ENCODE results near the gene L3MBTL4.

The L3MBTL4 gene

DNA sequence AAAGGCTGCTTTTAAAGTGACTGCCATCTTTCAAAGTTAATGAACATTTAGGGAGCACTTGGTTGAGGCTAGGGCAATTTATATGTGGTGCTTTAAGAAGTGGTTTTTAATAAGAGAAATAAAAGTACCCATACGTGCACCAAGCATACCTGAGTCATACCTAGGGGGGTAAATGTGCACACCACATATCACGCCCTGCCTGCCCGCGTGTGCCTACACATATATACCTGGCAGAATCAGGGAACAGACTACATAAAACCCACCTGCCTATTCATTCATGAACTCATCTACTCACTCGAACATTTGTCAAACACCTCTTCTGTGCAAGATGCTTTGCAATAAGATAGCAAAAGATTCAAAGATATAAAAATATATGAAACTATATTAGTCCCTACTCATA is 450.1 kb downstream of the L3MBTL4 start:
- H3K4me3 ChIP-seq (ENCODE audit: low read depth, low read length): no peak overlapping the region
- no peak for TF ChIP-seq CTCF (IDR thresholded peaks at IDR 0.05; ENCODE audit: control insufficient read depth, extremely low read depth, insufficient read depth)
- DNase-seq (ENCODE audit: low read depth): no peak

DNA sequence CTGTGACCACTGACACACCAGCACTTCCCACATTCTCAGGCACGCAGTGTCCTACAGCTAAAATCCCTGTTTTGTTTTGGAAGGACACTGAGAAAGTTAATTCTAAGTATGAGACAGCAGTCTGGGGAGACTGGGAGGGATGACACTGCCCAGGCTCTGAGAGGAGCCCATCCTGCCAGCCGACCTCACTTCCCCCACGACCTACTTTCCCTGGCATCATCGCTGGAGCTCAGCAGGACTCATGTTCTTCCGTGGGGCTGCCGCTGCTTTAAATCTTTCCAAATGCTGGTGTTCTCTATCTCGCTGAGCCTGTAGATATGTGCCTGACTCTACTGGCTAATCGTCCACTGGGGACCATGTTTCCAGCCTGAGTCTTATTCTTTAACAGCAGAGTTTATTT is 450.6 kb downstream of the L3MBTL4 start:
- no peak overlapping the region for H3K4me3 ChIP-seq (ENCODE audit: low read depth, low read length)
- TF ChIP-seq CTCF (IDR thresholded peaks at IDR 0.05; ENCODE audit: control insufficient read depth, extremely low read depth, insufficient read depth): no peak
- DNase-seq (ENCODE audit: low read depth): no peak

DNA sequence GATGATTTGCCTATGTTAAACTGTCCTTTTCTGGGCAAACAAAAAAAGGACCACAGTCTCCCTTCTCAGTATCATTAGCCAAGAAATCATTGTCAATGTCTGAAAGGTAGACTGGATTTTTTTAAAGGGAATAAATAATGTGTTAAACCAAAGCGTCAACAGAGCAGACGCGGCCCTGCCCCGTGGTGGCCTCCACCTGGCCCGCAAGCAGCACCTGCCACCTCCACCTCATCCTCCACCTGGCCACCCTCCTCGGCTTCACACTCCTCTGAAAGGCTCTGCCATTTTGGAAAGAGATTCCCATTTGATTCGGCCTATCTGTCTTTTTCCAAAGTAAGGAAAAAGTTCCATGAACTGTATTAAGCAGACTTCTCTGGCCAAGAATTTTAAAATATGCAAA is 451.4 kb downstream of the L3MBTL4 start:
- TF ChIP-seq CTCF (IDR thresholded peaks at IDR 0.05; ENCODE audit: control insufficient read depth, extremely low read depth, insufficient read depth): no peak
- DNase-seq (ENCODE audit: low read depth): no peak
- no peak overlapping the region for H3K4me3 ChIP-seq (ENCODE audit: low read depth, low read length)

DNA sequence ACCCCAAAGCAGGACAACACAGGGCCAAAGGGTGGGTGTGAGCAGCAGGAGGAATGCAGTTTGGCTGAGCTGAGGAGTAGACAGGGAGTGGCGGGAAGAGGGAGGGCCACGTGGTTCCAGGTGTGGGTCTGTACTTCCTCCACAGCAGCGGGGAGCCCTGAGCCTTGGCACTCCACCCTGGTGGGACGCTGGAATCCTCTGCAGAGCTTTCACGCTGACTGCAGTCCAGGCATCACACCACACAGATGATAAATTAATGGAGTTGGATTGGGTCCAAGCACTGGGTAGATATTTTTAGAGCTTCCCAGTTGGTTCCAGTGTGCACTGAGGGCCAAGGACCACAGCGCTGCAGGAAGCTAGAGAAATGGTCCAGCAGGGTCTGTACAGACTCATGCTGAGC is 452.3 kb downstream of the L3MBTL4 start:
- no peak for TF ChIP-seq CTCF (IDR thresholded peaks at IDR 0.05; ENCODE audit: control insufficient read depth, extremely low read depth, insufficient read depth)
- no peak for DNase-seq (ENCODE audit: low read depth)
- H3K4me3 ChIP-seq (ENCODE audit: low read depth, low read length): no peak overlapping the region

- no peak for DNase-seq (ENCODE audit: low read depth)
- TF ChIP-seq CTCF (IDR thresholded peaks at IDR 0.05; ENCODE audit: control insufficient read depth, extremely low read depth, insufficient read depth): no peak
- no peak overlapping the region for H3K4me3 ChIP-seq (ENCODE audit: low read depth, low read length)
Measured at GRCh38 chr18:5961828-5962150, 452.9 kb downstream of the L3MBTL4 start.

DNA sequence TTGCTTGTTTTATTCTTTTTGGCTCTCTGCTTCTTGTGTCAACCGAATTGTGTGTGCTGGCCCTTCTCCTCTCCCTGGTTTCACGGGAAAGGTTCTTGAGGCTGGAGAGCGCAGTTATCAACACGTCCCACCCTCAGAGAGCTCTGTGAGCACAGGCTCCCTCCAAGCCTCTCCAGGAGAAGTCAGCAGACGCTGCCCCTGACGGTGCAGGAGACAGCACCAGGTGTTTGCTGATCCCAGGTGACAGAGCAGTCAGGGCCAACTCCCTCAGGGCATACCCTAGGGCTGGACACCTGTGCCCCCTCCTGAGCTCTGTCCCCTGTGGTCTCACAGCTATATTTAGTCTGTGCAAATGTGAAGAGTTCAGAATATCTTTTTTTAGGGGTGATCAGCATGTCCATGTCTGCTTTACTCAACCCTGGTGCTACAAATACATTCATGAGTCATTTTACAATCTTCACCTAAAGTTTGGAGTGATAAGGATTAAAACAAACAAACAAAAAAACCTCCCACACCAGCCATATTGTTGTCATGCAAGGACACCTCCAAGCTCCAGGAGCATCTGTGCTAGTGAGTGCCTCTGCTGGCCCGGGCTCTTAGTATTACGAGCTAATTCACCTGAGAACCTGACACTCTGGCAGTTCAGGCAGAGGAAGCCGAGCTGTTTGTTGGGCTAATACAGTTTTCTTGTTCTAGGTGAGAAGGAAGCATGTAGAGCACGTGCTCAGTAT is 453.4 kb downstream of the L3MBTL4 start:
- no peak for TF ChIP-seq CTCF (IDR thresholded peaks at IDR 0.05; ENCODE audit: control insufficient read depth, extremely low read depth, insufficient read depth)
- no peak overlapping the region for H3K4me3 ChIP-seq (ENCODE audit: low read depth, low read length)
- peak; percentile 15 for DNase-seq (ENCODE audit: low read depth)

GRCh38 chr18:5958822-5959221 is 455.9 kb downstream of the L3MBTL4 start:
- TF ChIP-seq CTCF (IDR thresholded peaks at IDR 0.05; ENCODE audit: control insufficient read depth, extremely low read depth, insufficient read depth): no peak
- H3K4me3 ChIP-seq (ENCODE audit: low read depth, low read length): no peak overlapping the region
- no peak for DNase-seq (ENCODE audit: low read depth)
